ENCODE results near the gene RFX8.

Gene RFX8

GRCh38 chr2:101431486-101431885 lies 43.4 kb downstream of the RFX8 start:
- no peak for TF ChIP-seq CTCF (IDR thresholded peaks at IDR 0.05; ENCODE audit: poor library complexity, severe bottlenecking)
- no peaks in the 10 kb centered on the region for H3K9me3 ChIP-seq (ENCODE audit: severe bottlenecking)
- H3K36me3 ChIP-seq (ENCODE audit: low read depth), result no peaks in the 10 kb centered on the region
- H3K4me3 ChIP-seq (ENCODE audit: severe bottlenecking), result no peak overlapping the region
- H3K27me3 ChIP-seq (ENCODE audit: insufficient read depth, poor library complexity, severe bottlenecking), result no peaks in the 10 kb centered on the region
- H3K4me1 ChIP-seq (ENCODE audit: insufficient read depth, poor library complexity, severe bottlenecking), result no peaks in the 10 kb centered on the region
- ATAC-seq (ENCODE audit: low read depth), result no peak
- DNase-seq (ENCODE audit: low spot score), result no peak
- no peak overlapping the region for H3K27ac ChIP-seq (ENCODE audit: poor library complexity, severe bottlenecking)

GRCh38 chr2:101430156-101430555 lies 44.8 kb downstream of the RFX8 start:
- no peak for TF ChIP-seq CTCF (IDR thresholded peaks at IDR 0.05; ENCODE audit: poor library complexity, severe bottlenecking)
- H3K27ac ChIP-seq (ENCODE audit: poor library complexity, severe bottlenecking), result no peak overlapping the region
- H3K36me3 ChIP-seq (ENCODE audit: low read depth), result no peaks in the 10 kb centered on the region
- H3K4me3 ChIP-seq (ENCODE audit: severe bottlenecking), result no peak overlapping the region
- ATAC-seq (ENCODE audit: low read depth), result no peak
- DNase-seq (ENCODE audit: low spot score), result no peak
- no peaks in the 10 kb centered on the region for H3K9me3 ChIP-seq (ENCODE audit: severe bottlenecking)
- no peaks in the 10 kb centered on the region for H3K27me3 ChIP-seq (ENCODE audit: insufficient read depth, poor library complexity, severe bottlenecking)
- no peaks in the 10 kb centered on the region for H3K4me1 ChIP-seq (ENCODE audit: insufficient read depth, poor library complexity, severe bottlenecking)

- ATAC-seq (ENCODE audit: low read depth) (no peak), DNase-seq (ENCODE audit: low spot score) (no peak)
- Histone ChIP-seq H3K27me3 (ENCODE audit: insufficient read depth, poor library complexity, severe bottlenecking) (no peaks in the 10 kb centered on the region), H3K4me3 (ENCODE audit: severe bottlenecking) (no peak overlapping the region), H3K27ac (ENCODE audit: poor library complexity, severe bottlenecking) (no peak overlapping the region), H3K36me3 (ENCODE audit: low read depth) (no peaks in the 10 kb centered on the region), H3K9me3 (ENCODE audit: severe bottlenecking) (no peaks in the 10 kb centered on the region), H3K4me1 (ENCODE audit: insufficient read depth, poor library complexity, severe bottlenecking) (no peaks in the 10 kb centered on the region)
- no peak for TF ChIP-seq CTCF (IDR thresholded peaks at IDR 0.05; ENCODE audit: poor library complexity, severe bottlenecking)
Observed at GRCh38 chr2:101429453-101429852, 45.5 kb downstream of the RFX8 start.

- H3K27me3 ChIP-seq (ENCODE audit: insufficient read depth, poor library complexity, severe bottlenecking), result no peaks in the 10 kb centered on the region
- ATAC-seq (ENCODE audit: low read depth) (no peak), DNase-seq (ENCODE audit: low spot score) (no peak)
- no peaks in the 10 kb centered on the region for H3K36me3 ChIP-seq (ENCODE audit: low read depth)
- no peaks in the 10 kb centered on the region for H3K9me3 ChIP-seq (ENCODE audit: severe bottlenecking)
- H3K4me1 ChIP-seq (ENCODE audit: insufficient read depth, poor library complexity, severe bottlenecking), result no peaks in the 10 kb centered on the region
- H3K27ac ChIP-seq (ENCODE audit: poor library complexity, severe bottlenecking), result no peak overlapping the region
- H3K4me3 ChIP-seq (ENCODE audit: severe bottlenecking), result no peak overlapping the region
- TF ChIP-seq CTCF (IDR thresholded peaks at IDR 0.05; ENCODE audit: poor library complexity, severe bottlenecking), result no peak
Observed at GRCh38 chr2:101428422-101429176, 46.3 kb downstream of the RFX8 start.

- ATAC-seq (ENCODE audit: low read depth) (no peak), DNase-seq (ENCODE audit: low spot score) (no peak)
- no peak overlapping the region for H3K4me3 ChIP-seq (ENCODE audit: severe bottlenecking)
- no peaks in the 10 kb centered on the region for H3K36me3 ChIP-seq (ENCODE audit: low read depth)
- TF ChIP-seq CTCF (IDR thresholded peaks at IDR 0.05; ENCODE audit: poor library complexity, severe bottlenecking), result no peak
- H3K27ac ChIP-seq (ENCODE audit: poor library complexity, severe bottlenecking), result no peak overlapping the region
- H3K27me3 ChIP-seq (ENCODE audit: insufficient read depth, poor library complexity, severe bottlenecking), result no peaks in the 10 kb centered on the region
- H3K9me3 ChIP-seq (ENCODE audit: severe bottlenecking), result no peaks in the 10 kb centered on the region
- no peaks in the 10 kb centered on the region for H3K4me1 ChIP-seq (ENCODE audit: insufficient read depth, poor library complexity, severe bottlenecking)
Observed at GRCh38 chr2:101427743-101428142, 47.2 kb downstream of the RFX8 start.
